HG02798 (cell line): ENCODE measurements around the gene KIRREL3.
"Not testable (repeated sequence)": the region's sequence is repeated elsewhere in the genome, so short reads cannot be mapped to it uniquely, and the experiment has no call there.

Source experiments
- ATAC-seq: cut with Tn5 transposase; IDR thresholded peaks from one replicate; pipeline ENCODE4 v1.9.1; 2021; ENCODE audit warnings: mild to moderate bottlenecking; ENCODE audit not compliant: unreplicated experiment, poor library complexity

The KIRREL3 gene

GRCh38 chr11:126390272-126390867, 610.2 kb downstream of the KIRREL3 start:
- ATAC-seq: no peak

- no peak for ATAC-seq
These were observed 612.7 kb downstream of the KIRREL3 start for GRCh38 chr11:126387857-126388256.

- ATAC-seq: not testable (repeated sequence)
These were observed 613.9 kb downstream of the KIRREL3 start for GRCh38 chr11:126386729-126387071.

GRCh38 chr11:126385991-126386728, 614.4 kb downstream of the KIRREL3 start:
- no peak for ATAC-seq

GRCh38 chr11:126384449-126385070, 616.0 kb downstream of the KIRREL3 start:
- no peak for ATAC-seq

GRCh38 chr11:126383339-126384335, 616.9 kb downstream of the KIRREL3 start:
- ATAC-seq: no peak

- ATAC-seq: not testable (repeated sequence)
These were observed 617.9 kb downstream of the KIRREL3 start for GRCh38 chr11:126382641-126383040.

- ATAC-seq: not testable (repeated sequence)
These were observed 618.6 kb downstream of the KIRREL3 start for GRCh38 chr11:126381960-126382359.

GRCh38 chr11:126380909-126381308, 619.7 kb downstream of the KIRREL3 start:
- no peak for ATAC-seq

GRCh38 chr11:126378763-126379162, 621.8 kb downstream of the KIRREL3 start:
- ATAC-seq: no peak

GRCh38 chr11:126375726-126376125, 624.8 kb downstream of the KIRREL3 start:
- no peak for ATAC-seq

GRCh38 chr11:126374562-126375300, 625.8 kb downstream of the KIRREL3 start:
- not testable (repeated sequence) for ATAC-seq

GRCh38 chr11:126373389-126374066, 627.0 kb downstream of the KIRREL3 start:
- not testable (repeated sequence) for ATAC-seq
